Prostate gland (tissue), 2 donors: ENCODE data around the gene OSBPL7.
A peak's percentile ranks its signal among the peaks of the same experiment; 100 is the strongest.

Experiments used
- POLR2A ChIP-seq: fragments of 450-650 bp; IDR thresholded peaks from one replicate; pipeline ENCODE4 v1.6.1; 2016; ENCODE audit warnings: antibody characterized with exemption, mild to moderate bottlenecking
- TF ChIP-seq, protein P1 (sequence below), 4 experiments: fragments of 200-600 bp in 2 of 4; fragments of 450-650 bp in 2 of 4; sonication (generic) in 2 of 4; IDR thresholded peaks; 1 replicate in 3 of 4; 2 replicates in 1 of 4; pipeline ENCODE4 v1.5.1; 2016 to 2019; ENCODE audit warnings: antibody characterized with exemption in 4 of 4, mild to moderate bottlenecking in 2 of 4, moderate library complexity in 2 of 4

- TF ChIP-seq POLR2A: no peak
- TF ChIP-seq, protein P1, sequence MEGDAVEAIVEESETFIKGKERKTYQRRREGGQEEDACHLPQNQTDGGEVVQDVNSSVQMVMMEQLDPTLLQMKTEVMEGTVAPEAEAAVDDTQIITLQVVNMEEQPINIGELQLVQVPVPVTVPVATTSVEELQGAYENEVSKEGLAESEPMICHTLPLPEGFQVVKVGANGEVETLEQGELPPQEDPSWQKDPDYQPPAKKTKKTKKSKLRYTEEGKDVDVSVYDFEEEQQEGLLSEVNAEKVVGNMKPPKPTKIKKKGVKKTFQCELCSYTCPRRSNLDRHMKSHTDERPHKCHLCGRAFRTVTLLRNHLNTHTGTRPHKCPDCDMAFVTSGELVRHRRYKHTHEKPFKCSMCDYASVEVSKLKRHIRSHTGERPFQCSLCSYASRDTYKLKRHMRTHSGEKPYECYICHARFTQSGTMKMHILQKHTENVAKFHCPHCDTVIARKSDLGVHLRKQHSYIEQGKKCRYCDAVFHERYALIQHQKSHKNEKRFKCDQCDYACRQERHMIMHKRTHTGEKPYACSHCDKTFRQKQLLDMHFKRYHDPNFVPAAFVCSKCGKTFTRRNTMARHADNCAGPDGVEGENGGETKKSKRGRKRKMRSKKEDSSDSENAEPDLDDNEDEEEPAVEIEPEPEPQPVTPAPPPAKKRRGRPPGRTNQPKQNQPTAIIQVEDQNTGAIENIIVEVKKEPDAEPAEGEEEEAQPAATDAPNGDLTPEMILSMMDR (IDR thresholded peaks at IDR 0.05): peak in 2 of 4 experiments; percentile 37 to 41
Measured at GRCh38 chr17:47789611-47790561, 31.7 kb downstream of the OSBPL7 start.
